Spleen (tissue), 7 donors: ENCODE data around the gene ZNF480.

Experiments used
- CTCF ChIP-seq, 11 experiments: fragments of 200-600 bp in 7 of 11; fragments of 450-650 bp in 4 of 11; sonication (generic) in 4 of 11; IDR thresholded peaks in 8 of 11; conservative IDR thresholded peaks in 3 of 11; 1 replicate in 7 of 11; 2 replicates in 4 of 11; pipeline versions ENCODE4 v1.4.0 to v1.8.0; 2016 to 2021; ENCODE audit warnings: antibody characterized with exemption in 11 of 11, inconsistent platforms in 4 of 11, mild to moderate bottlenecking in 1 of 11
- POLR2AphosphoS5 ChIP-seq, 3 donors: sonication (generic); formaldehyde crosslinking; IDR thresholded peaks; one replicate each; pipeline ENCODE4 v1.5.1; 2017; ENCODE audit warnings: antibody characterized with exemption in 3 of 3
- donor health status: DM: no; HTN: no; CAD: no; lungs with moderate emphysema.
- donor health status: DM: no; HTN: no; CAD: no.
- donor health status: DM: no; HTN: no; CAD: no.

- TF ChIP-seq CTCF (IDR thresholded peaks at IDR 0.05 in 8 of 11, conservative IDR thresholded peaks at IDR 0.05 in 3 of 11), result no peak
- no peak for TF ChIP-seq POLR2AphosphoS5 (IDR thresholded peaks at IDR 0.05)
These were observed 22.8 kb upstream of the ZNF480 start for GRCh38 chr19:52274191-52274590.
